GM12891 (cell line): Measurements from ENCODE around the gene DNAH12.

Experiments
- PAX5 ChIP-seq: IDR thresholded peaks from 2 replicates; pipeline ENCODE4 v1.6.1; 2011; ENCODE audit warnings: low read length, moderate library complexity, mild to moderate bottlenecking; ENCODE audit not compliant: insufficient read depth, severe bottlenecking
- POLR2A ChIP-seq: IDR thresholded peaks from 2 replicates; pipeline ENCODE4 v1.6.1; 2011; ENCODE audit warnings: low read depth, low read length, control low read depth
- POLR2AphosphoS5 ChIP-seq: IDR thresholded peaks from 2 replicates; pipeline ENCODE4 v1.6.1; 2011; ENCODE audit warnings: low read depth, low read length, control low read depth
- POU2F2 ChIP-seq: IDR thresholded peaks from 2 replicates; pipeline ENCODE4 v1.6.1; 2011; ENCODE audit warnings: low read depth, mild to moderate bottlenecking, control low read depth, low read length, moderate library complexity
- SPI1 ChIP-seq: IDR thresholded peaks from 2 replicates; pipeline ENCODE4 v1.6.1; 2011; ENCODE audit warnings: low read depth, low read length, control low read depth
- TAF1 ChIP-seq: IDR thresholded peaks from 2 replicates; pipeline ENCODE4 v1.6.1; 2011; ENCODE audit warnings: low read depth, low read length, control low read depth

DNA sequence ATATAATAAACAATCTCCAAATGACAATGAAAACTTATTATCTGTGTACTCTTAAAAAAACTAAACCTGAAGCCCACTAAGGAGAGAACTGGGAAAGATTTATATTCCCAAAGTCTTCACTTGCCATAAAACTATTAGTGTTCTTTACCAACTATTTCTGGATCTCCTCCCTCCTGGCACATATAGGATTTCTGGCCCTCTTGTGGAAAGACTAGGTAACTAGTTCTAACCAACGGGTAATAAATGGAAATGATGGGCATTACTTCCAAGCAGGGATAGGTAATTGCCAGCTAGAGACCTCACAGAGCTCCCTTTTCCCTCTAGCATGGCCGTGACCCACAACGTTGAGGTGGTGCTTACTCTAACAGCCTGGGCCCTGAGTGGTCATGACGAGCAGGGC lies 110.1 kb downstream of the DNAH12 start:
- TF ChIP-seq PAX5 (no peak), TAF1 (no peak), POLR2A (no peak), POLR2AphosphoS5 (no peak), SPI1 (no peak), POU2F2 (no peak)
